ENCODE measurements around the gene CCDC28A.

CCDC28A gene

GRCh38 chr6:138833816-138834539 is 60.4 kb downstream of the CCDC28A start:
- DNase-seq: no peak

GRCh38 chr6:138837246-138837645 is 63.7 kb downstream of the CCDC28A start:
- no peak for DNase-seq
